ENCODE results near the gene HTR1E. TPM values are rescaled to one million over a fixed set of nuclear protein-coding genes. Genes with fewer than 3 reads are reported as not detected.
"Not testable (repeated sequence)": the region's sequence is repeated elsewhere in the genome, so short reads cannot be mapped to it uniquely, and the experiment has no call there.

Gene HTR1E
- total RNA-seq: not detected

DNA sequence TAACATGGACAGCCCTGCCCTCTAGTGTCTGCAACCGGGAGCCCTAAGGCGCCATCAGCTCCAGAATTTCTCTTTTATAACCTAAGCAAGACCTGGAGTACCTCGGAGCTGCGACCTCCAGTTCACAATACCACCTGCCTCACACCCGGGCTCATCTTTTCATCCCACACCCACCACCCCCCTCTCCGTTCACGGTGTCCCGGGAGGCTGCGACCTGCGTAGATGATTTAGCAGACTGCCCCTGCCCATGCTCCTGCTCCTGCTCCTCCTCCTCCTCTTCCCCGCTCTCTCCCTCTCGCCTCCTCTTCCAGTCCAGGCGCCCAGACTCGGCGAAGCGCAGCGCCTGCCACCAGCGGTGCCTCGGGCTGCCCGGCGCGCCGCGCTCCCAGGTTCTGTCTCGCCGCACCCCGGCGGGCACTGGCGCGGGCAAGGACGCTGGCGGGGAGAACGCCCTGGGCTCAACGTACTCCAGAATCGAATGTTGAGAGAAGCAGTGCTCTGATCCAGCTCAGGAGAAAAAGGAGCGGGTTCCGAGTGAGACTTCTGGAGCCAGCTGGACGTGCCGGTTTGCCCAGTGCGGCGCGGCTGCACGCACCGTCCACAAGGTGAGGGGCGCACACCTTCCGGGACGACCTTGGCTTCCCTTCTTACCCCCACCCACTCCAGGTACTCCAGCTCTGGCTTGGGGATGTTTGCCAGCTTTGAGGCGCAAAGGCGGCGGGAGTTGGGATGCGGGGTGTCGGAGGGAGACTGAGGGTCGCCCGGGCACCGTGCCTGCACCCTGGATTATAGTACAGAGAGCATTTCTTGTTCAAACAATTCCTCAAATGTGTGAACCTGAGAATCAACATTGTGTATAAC lies at the start of gene HTR1E:
TSS of gene HTR1E (plus strand) at position 310 of the 861 bp plus-strand sequence. CDS start 77,807 bp downstream, outside the sequence.
- Mint-ChIP-seq H3K27me3 (peaks cover 43% of the 10 kb centered on the region), H3K4me1 (no peaks in the 10 kb centered on the region), H3K27ac (no peak within 1 kb of the TSS), H3K4me3 (no peak within 1 kb of the TSS), H3K9me3 (no peaks in the 10 kb centered on the region), H3K36me3 (no peaks in the 10 kb centered on the region)
- DNase-seq: peak; percentile 6

DNA sequence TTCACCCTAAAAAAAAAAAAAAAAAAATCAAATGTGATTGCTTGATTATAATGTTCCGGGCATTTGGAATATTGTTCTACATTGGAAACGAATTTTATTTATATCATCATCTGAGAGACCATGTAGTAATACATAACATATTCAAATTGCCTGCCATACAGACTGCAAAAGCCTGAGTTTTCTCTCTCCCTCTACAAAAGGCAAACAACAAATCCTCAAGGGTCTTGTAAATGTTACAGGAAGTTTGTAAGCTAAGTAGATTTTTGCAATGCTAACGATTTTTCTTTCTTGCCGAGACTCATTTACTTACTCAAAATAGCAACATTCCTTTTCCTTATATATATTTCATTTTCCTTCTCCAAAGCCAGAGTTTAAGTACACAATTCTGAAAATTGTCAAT lies 49.0 kb upstream of the HTR1E start:
- Mint-ChIP-seq H3K4me3 (no peak overlapping the region), H3K36me3 (no peaks in the 10 kb centered on the region), H3K4me1 (no peaks in the 10 kb centered on the region), H3K9me3 (peaks cover 5% of the 10 kb centered on the region), H3K27ac (no peak overlapping the region), H3K27me3 (no peaks in the 10 kb centered on the region)
- no peak for DNase-seq

GRCh38 chr6:86897265-86897664 lies 40.1 kb upstream of the HTR1E start:
- not testable (repeated sequence) for H3K36me3 Mint-ChIP-seq, DNase-seq, H3K27me3 Mint-ChIP-seq, H3K9me3 Mint-ChIP-seq, H3K4me3 Mint-ChIP-seq, H3K27ac Mint-ChIP-seq, H3K4me1 Mint-ChIP-seq

DNA sequence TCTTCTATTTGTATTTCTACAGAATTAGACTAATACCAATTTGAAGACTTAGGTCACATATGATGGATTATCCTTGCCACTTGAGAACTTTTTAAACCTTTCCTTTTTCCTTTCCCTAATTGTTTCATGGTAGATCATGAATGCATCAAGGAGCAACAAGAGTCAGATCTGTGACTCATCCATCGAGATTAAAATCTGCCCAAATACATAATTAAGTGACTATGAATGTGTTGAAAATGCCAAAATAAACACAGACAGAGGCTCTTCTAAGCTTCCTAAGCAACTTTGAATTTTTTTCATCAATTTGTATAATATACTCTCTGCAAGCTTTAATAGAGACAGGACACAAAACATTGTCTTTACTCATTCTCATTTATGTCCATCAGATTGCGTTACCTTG lies 23.5 kb upstream of the HTR1E start:
- H3K27ac Mint-ChIP-seq: no peak overlapping the region
- no peaks in the 10 kb centered on the region for H3K9me3 Mint-ChIP-seq
- no peaks in the 10 kb centered on the region for H3K27me3 Mint-ChIP-seq
- H3K36me3 Mint-ChIP-seq: no peaks in the 10 kb centered on the region
- H3K4me3 Mint-ChIP-seq: no peak overlapping the region
- DNase-seq: no peak
- H3K4me1 Mint-ChIP-seq: no peaks in the 10 kb centered on the region

DNA sequence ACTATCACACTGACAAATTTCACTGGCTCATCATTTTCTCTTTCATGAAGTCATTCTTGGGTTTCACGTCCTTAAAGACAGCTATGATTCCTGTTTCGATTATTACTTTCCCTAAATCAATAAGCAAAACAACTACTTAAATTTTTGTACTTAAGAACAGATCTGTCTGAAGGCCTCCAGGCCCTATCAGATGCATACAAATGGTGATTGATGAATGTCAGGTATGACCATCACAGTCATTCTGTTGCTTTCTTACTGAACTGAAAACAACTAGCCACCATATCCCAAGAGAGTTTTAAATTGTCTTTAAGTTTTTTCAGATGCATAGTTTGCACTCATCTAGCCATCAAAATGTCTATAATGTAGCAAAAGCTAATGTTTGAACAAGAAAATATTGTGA lies 20.9 kb upstream of the HTR1E start:
- H3K36me3 Mint-ChIP-seq: no peaks in the 10 kb centered on the region
- H3K9me3 Mint-ChIP-seq: no peaks in the 10 kb centered on the region
- H3K4me3 Mint-ChIP-seq: no peak overlapping the region
- no peak overlapping the region for H3K27ac Mint-ChIP-seq
- no peaks in the 10 kb centered on the region for H3K4me1 Mint-ChIP-seq
- H3K27me3 Mint-ChIP-seq: no peaks in the 10 kb centered on the region
- no peak for DNase-seq

- DNase-seq, H3K9me3 Mint-ChIP-seq, H3K4me1 Mint-ChIP-seq, H3K4me3 Mint-ChIP-seq, H3K27ac Mint-ChIP-seq, H3K36me3 Mint-ChIP-seq, H3K27me3 Mint-ChIP-seq: not testable (repeated sequence)
Measured at GRCh38 chr6:86927138-86927537, 10.2 kb upstream of the HTR1E start.

DNA sequence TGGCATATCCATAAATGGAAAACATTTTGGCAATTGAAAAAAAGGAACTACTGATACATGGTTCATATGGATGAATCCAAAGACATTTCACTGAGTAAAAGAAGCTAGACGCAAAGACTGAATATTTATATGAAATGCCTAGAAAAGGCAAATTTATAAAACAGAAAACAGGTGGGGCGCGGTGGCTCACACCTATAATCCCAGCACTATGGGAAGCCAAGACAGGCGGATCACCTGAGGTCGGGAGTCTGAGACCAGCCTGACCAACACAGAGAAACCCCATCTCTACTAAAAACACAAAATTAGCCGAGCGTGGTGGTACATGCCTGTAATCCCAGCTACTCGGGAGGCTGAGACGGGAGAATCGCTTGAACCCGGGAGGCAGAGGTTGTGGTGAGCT lies 9.5 kb upstream of the HTR1E start:
- not testable (repeated sequence) for H3K4me1 Mint-ChIP-seq, H3K36me3 Mint-ChIP-seq, H3K4me3 Mint-ChIP-seq, H3K27me3 Mint-ChIP-seq, H3K9me3 Mint-ChIP-seq, DNase-seq, H3K27ac Mint-ChIP-seq

DNA sequence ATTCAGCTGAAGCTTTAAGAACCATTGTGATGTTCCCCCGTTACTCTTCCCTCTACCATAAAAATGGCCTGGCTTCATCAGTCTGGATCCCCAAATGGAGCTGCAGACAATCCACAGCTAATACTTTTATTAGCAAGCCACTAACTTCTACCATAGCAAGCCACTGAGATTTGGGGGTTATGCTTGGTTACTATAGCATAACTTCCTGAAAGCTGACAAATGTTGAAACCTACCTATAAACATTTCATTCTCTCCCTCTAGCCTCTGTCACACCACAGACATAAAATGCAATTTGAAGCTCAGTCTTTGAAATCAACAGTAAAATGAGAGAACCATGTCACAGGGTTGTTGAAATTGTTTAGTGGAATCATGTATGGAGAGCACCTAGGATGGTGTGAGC lies 3.0 kb upstream of the HTR1E start:
- Mint-ChIP-seq H3K27ac (no peak overlapping the region), H3K9me3 (no peaks in the 10 kb centered on the region), H3K27me3 (peaks cover 35% of the 10 kb centered on the region), H3K4me1 (no peaks in the 10 kb centered on the region), H3K4me3 (no peak overlapping the region), H3K36me3 (no peaks in the 10 kb centered on the region)
- no peak for DNase-seq

DNA sequence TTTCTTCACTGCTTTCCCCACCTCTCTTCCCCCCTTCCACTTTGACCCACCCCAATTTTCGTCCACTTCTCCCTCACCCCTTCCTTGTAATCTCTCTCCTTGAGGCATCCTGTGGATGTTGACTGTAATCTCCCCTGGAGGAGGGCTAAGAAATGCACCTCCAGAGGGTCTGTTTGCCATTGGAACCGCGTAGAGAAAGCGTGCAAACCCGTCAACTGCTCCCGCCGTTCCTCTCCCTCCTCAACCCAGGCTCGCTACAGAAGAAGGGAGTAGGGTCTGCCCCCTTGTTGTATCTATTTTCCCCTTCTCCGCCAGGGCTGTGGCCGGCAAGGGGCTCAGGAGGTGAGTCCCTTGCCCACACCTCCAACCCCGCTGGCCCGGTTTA lies 502 bp upstream of the HTR1E start:
- no peaks in the 10 kb centered on the region for H3K9me3 Mint-ChIP-seq
- H3K4me3 Mint-ChIP-seq: no peak overlapping the region
- DNase-seq: no peak
- no peaks in the 10 kb centered on the region for H3K36me3 Mint-ChIP-seq
- peaks cover 43% of the 10 kb centered on the region for H3K27me3 Mint-ChIP-seq
- H3K4me1 Mint-ChIP-seq: no peaks in the 10 kb centered on the region
- H3K27ac Mint-ChIP-seq: no peak overlapping the region

- Mint-ChIP-seq H3K9me3 (no peaks in the 10 kb centered on the region), H3K27me3 (peaks cover 43% of the 10 kb centered on the region), H3K27ac (no peak overlapping the region), H3K4me3 (no peak overlapping the region), H3K36me3 (no peaks in the 10 kb centered on the region), H3K4me1 (no peaks in the 10 kb centered on the region)
- no peak for DNase-seq
Measured at GRCh38 chr6:86938814-86939213, 1.5 kb downstream of the HTR1E start.

DNA sequence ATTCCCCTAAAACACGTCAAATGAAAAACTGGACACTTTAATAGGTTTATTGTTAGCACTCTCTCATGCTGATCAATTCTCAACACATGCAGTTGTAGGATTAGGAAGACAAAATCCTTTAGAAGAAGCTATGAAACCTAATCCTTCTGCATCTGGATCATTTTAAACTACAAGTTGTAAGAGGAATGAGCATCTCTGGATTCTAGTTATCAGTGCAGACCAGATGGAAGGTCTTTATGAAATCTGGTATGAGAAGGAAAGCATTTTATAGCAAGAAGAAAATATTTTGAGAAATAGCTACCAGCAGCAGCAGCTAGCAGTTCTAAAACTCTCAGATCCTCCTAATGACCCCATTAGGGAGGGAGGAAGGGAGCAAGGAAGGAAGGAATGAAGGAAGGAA lies 4.1 kb downstream of the HTR1E start:
- H3K27ac Mint-ChIP-seq: no peak overlapping the region
- no peaks in the 10 kb centered on the region for H3K9me3 Mint-ChIP-seq
- no peaks in the 10 kb centered on the region for H3K36me3 Mint-ChIP-seq
- peaks cover 34% of the 10 kb centered on the region for H3K27me3 Mint-ChIP-seq
- no peak for DNase-seq
- H3K4me1 Mint-ChIP-seq: no peaks in the 10 kb centered on the region
- H3K4me3 Mint-ChIP-seq: no peak overlapping the region

DNA sequence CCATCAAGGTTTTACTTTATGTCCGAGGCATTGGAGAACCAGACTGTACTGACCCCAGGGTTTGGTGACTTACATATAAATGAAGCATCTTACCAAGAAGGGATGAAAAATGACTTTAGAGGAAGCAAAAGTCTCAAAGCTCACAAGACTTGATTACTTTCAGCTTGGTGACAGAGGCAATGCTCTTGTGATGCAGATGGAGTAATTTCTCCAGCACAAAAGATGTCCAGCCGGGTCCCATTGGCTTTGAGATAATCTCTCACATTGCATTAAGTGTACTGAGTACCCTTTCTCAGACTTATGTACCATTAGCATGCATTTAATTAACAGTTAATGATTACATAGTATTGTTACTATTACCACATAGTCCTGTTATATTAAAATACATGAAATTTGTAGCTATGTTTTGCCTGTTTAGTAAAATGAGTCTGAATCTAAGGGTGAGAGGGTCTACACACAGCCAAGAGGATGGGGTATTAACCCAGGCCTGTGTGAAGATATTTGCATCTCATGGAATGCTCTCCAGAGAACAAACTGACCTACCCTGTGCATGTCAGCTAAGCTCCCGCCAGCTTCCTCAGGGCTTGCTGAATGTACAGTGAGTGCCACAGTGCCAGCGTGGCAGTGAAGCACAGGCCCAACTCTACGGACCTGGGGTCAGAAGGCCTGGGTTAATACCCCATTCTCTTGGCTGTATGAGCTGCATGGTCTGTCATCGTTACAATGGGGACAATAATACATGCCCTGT lies 5.6 kb downstream of the HTR1E start:
- Mint-ChIP-seq H3K36me3 (no peaks in the 10 kb centered on the region), H3K27me3 (peaks cover 19% of the 10 kb centered on the region), H3K4me1 (no peaks in the 10 kb centered on the region), H3K27ac (no peak overlapping the region), H3K4me3 (no peak overlapping the region), H3K9me3 (no peaks in the 10 kb centered on the region)
- no peak for DNase-seq

DNA sequence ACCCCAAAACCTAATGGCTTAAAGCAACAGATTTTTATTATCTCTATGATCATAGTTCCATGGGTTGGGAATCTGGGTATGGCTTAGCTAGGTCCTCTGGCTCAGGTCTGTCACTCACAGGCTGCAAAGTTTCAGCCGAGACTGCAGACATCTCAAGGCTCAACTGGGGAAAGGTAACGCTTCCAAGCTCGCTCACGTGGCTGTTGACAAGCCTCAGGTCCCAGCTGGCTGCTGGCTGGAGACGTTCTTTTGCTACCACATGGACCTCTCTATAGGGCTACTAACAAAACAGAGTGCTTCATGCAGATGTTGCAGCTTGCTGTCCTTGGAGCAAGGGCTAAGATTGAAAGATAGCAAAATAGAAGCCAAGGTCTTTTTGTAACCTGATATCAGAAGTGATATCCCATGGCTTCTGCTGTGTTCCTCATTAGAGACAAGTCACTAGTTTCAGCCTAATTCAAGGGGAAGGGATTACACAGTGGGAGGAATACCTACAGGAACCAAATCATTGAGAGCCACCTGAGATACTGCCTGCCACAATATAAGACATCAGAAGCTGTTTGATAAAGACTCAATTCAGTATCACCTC lies 6.6 kb downstream of the HTR1E start:
- Mint-ChIP-seq H3K27me3 (peaks cover 10% of the 10 kb centered on the region), H3K9me3 (no peaks in the 10 kb centered on the region), H3K4me3 (no peak overlapping the region), H3K36me3 (no peaks in the 10 kb centered on the region), H3K27ac (no peak overlapping the region), H3K4me1 (no peaks in the 10 kb centered on the region)
- no peak for DNase-seq

DNA sequence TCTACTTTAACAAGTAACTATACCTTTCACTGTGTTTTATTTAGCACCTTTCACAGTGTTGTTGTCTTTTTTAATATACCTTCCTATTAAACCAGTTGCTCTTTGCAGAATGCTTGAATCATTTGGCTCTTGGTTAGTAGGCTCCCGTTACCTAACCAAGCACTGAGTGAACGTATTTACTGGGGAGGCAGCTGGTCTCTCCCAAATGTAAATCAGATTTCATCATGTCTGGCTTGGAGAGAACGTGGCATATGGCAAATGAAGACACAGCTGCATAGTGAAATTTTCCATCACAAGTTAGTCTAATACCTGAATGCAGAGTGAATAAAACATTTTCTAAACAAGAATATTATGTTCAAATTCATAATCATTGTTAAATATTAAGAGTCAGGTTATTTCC lies 12.4 kb downstream of the HTR1E start:
- Mint-ChIP-seq H3K27me3 (no peaks in the 10 kb centered on the region), H3K4me3 (no peak overlapping the region), H3K4me1 (no peaks in the 10 kb centered on the region), H3K36me3 (no peaks in the 10 kb centered on the region), H3K9me3 (no peaks in the 10 kb centered on the region), H3K27ac (no peak overlapping the region)
- DNase-seq: no peak

GRCh38 chr6:86952991-86953390 lies 15.7 kb downstream of the HTR1E start:
- Mint-ChIP-seq H3K27me3 (no peaks in the 10 kb centered on the region), H3K4me1 (no peaks in the 10 kb centered on the region), H3K9me3 (no peaks in the 10 kb centered on the region), H3K36me3 (no peaks in the 10 kb centered on the region), H3K27ac (no peak overlapping the region), H3K4me3 (no peak overlapping the region)
- no peak for DNase-seq

Data from activated naive CD8-positive, alpha-beta T cell treated with anti-CD3 and anti-CD28 coated beads for 36 hours (primary cell).